Keratinocyte (primary cell): ENCODE results near the gene CAPZB. TPM values are rescaled to one million over a fixed set of nuclear protein-coding genes. Genes with fewer than 3 reads are reported as not detected.

ENCODE experiments used
- DNase-seq: peaks from one replicate; pipeline ENCODE4 v3.0.0-alpha.2; 2011; ENCODE audit warnings: low read depth, missing footprints, low spot score
- FAIRE-seq: peaks from 2 replicates; lab custom pipeline; 2011; peaks lifted over from hg19 to GRCh38; lab: Jason Lieb, UNC
- H2AFZ ChIP-seq: 2 replicates; pipeline ENCODE4 v1.6.0; 2012; ENCODE audit warnings: low read length, control low read depth, inconsistent platforms; ENCODE audit not compliant: control insufficient read depth
- H3K27ac ChIP-seq: 2 replicates; pipeline ENCODE4 v1.5.1; 2011; ENCODE audit warnings: low read length; ENCODE audit not compliant: control insufficient read depth, insufficient read depth
- H3K27me3 ChIP-seq: 3 replicates; pipeline ENCODE4 v1.6.0; 2011; ENCODE audit warnings: low read length; ENCODE audit not compliant: control insufficient read depth, insufficient read depth; ENCODE audit errors: extremely low read depth
- H3K36me3 ChIP-seq, 2 experiments: 2 replicates in 1 of 2; 3 replicates in 1 of 2; pipeline ENCODE4 v1.5.1; 2011; ENCODE audit warnings: low read length in 2 of 2, mild to moderate bottlenecking in 1 of 2; ENCODE audit not compliant: control insufficient read depth in 2 of 2, insufficient read depth in 2 of 2; ENCODE audit errors: extremely low read depth in 1 of 2
- H3K4me1 ChIP-seq: 3 replicates; pipeline ENCODE4 v1.5.1; 2011; ENCODE audit warnings: low read length; ENCODE audit not compliant: control insufficient read depth, insufficient read depth; ENCODE audit errors: extremely low read depth
- H3K4me2 ChIP-seq: 3 replicates; pipeline ENCODE4 v1.6.0; 2011; ENCODE audit warnings: low read depth, low read length; ENCODE audit not compliant: control insufficient read depth, insufficient read depth; ENCODE audit errors: extremely low read depth
- H3K4me3 ChIP-seq, 3 experiments: fragments of 200-600 bp in 1 of 3; sonication (generic) in 1 of 3; 2 replicates in 2 of 3; 3 replicates in 1 of 3; pipeline ENCODE4 v1.5.1; 2011 to 2016; ENCODE audit warnings: low read length in 3 of 3, mild to moderate bottlenecking in 3 of 3, control low read depth in 2 of 3, inconsistent platforms in 1 of 3, low read depth in 1 of 3, mixed read lengths in 1 of 3, mixed run types in 1 of 3, moderate library complexity in 1 of 3; ENCODE audit not compliant: control insufficient read depth in 2 of 3, insufficient read depth in 2 of 3; ENCODE audit errors: extremely low read depth in 1 of 3
- H3K79me2 ChIP-seq: 2 replicates; pipeline ENCODE4 v1.6.0; 2012; ENCODE audit warnings: low read length; ENCODE audit not compliant: control insufficient read depth, insufficient read depth
- H3K9ac ChIP-seq: 3 replicates; pipeline ENCODE4 v1.6.0; 2011; ENCODE audit warnings: low read length; ENCODE audit not compliant: control insufficient read depth, insufficient read depth; ENCODE audit errors: extremely low read depth
- H3K9me1 ChIP-seq: 3 replicates; pipeline ENCODE4 v1.6.0; 2011; ENCODE audit warnings: low read length; ENCODE audit not compliant: control insufficient read depth, insufficient read depth; ENCODE audit errors: extremely low read depth
- H3K9me3 ChIP-seq: 2 replicates; pipeline ENCODE4 v1.5.1; 2012; ENCODE audit warnings: low read depth, low read length; ENCODE audit not compliant: control insufficient read depth
- H4K20me1 ChIP-seq: 3 replicates; pipeline ENCODE4 v1.6.0; 2011; ENCODE audit warnings: low read length; ENCODE audit not compliant: control insufficient read depth, insufficient read depth; ENCODE audit errors: extremely low read depth
- EZH2 ChIP-seq: IDR thresholded peaks from one replicate; pipeline ENCODE4 v1.6.1; 2012; ENCODE audit warnings: inconsistent platforms, mild to moderate bottlenecking, low read length, moderate library complexity
- dilution Hi-C: fragments of 300-500 bp; cut with MboI; formaldehyde crosslinking; loops from one replicate; pipeline ENCODE4 v1.7.0; 2020; ENCODE audit warnings: low sequenced_read_pairs; ENCODE audit not compliant: extremely low pct_ligation_motif_present
- polyA plus RNA-seq, 5 experiments: library from polyadenylated mRNA; depleted of rRNA in 3 of 5; stranded (reverse) in 3 of 5; stranded (forward) in 1 of 5; unstranded in 1 of 5; fragments of >200 nt; gene quantifications; 1 replicate in 1 of 5; 2 replicates in 3 of 5; 3 replicates in 1 of 5; pipeline versions ENCODE4 v1.2.1 to v1.2.3, GENCODE V29; 2011 to 2012; ENCODE audit warnings: missing spikeins in 2 of 5, low read depth in 1 of 5, low replicate concordance in 1 of 5
- TF ChIP-seq, protein P1 (sequence below), 3 experiments: IDR thresholded peaks in 1 of 3; conservative IDR thresholded peaks in 1 of 3; optimal IDR thresholded peaks in 1 of 3; 2 replicates in 2 of 3; 3 replicates in 1 of 3; pipeline versions ENCODE3 to v1.5.1; 2011; ENCODE audit warnings: low read length in 3 of 3, mild to moderate bottlenecking in 3 of 3, moderate library complexity in 2 of 3, control low read depth in 1 of 3, inconsistent platforms in 1 of 3; ENCODE audit not compliant: insufficient read depth in 2 of 3; ENCODE audit errors: extremely low read depth in 1 of 3

Gene CAPZB
- polyA plus RNA-seq, 1 donor (not counting 4 experiments of a cell fraction or from before 2014, with no cell fraction given) = 193 TPM

DNA sequence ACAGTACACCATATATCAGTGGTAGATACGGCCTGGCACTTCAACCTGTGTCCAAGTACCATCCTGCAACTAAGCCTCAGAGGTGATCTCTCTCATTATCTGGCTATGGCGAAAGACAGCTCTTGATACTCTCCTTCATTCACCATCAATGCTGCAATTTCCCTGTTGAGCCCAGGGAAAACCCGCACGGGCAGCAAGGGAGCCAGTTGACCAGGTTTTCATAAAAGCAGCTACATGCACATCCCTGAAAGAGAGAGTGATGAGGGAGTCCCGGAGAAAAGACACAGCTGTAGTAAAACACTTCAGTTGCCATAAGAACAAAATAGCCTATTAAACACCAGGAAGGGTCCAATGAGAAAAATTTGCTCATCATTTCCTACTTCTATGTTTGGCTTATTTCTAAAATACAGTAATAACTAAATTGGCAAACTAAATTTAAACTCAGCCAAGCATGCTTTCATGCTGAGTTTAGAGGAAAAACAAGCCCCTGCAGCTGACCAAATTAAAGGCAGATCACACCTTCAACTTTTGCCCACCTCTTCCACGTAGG lies 68.3 kb downstream of the CAPZB start:
- Histone ChIP-seq H3K79me2 (peaks cover 85% of the 10 kb centered on the region), H3K27me3 (no peaks in the 10 kb centered on the region), H4K20me1 (peaks cover 19% of the 10 kb centered on the region), H3K9ac (no peak overlapping the region), H2AFZ (no peak overlapping the region), H3K4me2 (no peak overlapping the region), H3K9me1 (peaks cover 3% of the 10 kb centered on the region), H3K27ac (no peak overlapping the region), H3K36me3 (peaks cover 11 to 16% of the 10 kb centered on the region in 2 experiments), H3K9me3 (no peaks in the 10 kb centered on the region), H3K4me1 (no peaks in the 10 kb centered on the region), H3K4me3 (no peak overlapping the region)
- FAIRE-seq (no peak), DNase-seq (no peak)
- TF ChIP-seq, protein P1, sequence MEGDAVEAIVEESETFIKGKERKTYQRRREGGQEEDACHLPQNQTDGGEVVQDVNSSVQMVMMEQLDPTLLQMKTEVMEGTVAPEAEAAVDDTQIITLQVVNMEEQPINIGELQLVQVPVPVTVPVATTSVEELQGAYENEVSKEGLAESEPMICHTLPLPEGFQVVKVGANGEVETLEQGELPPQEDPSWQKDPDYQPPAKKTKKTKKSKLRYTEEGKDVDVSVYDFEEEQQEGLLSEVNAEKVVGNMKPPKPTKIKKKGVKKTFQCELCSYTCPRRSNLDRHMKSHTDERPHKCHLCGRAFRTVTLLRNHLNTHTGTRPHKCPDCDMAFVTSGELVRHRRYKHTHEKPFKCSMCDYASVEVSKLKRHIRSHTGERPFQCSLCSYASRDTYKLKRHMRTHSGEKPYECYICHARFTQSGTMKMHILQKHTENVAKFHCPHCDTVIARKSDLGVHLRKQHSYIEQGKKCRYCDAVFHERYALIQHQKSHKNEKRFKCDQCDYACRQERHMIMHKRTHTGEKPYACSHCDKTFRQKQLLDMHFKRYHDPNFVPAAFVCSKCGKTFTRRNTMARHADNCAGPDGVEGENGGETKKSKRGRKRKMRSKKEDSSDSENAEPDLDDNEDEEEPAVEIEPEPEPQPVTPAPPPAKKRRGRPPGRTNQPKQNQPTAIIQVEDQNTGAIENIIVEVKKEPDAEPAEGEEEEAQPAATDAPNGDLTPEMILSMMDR (optimal IDR thresholded peaks at IDR 0.05 in 1 of 3, IDR thresholded peaks at IDR 0.05 in 1 of 3, conservative IDR thresholded peaks at IDR 0.05 in 1 of 3; ENCODE audit: extremely low read depth in 1 of 3, insufficient read depth in 2 of 3, low read length in 3 of 3) = no peak
- TF ChIP-seq EZH2 = no peak
- dilution Hi-C loops = no loop called here

DNA sequence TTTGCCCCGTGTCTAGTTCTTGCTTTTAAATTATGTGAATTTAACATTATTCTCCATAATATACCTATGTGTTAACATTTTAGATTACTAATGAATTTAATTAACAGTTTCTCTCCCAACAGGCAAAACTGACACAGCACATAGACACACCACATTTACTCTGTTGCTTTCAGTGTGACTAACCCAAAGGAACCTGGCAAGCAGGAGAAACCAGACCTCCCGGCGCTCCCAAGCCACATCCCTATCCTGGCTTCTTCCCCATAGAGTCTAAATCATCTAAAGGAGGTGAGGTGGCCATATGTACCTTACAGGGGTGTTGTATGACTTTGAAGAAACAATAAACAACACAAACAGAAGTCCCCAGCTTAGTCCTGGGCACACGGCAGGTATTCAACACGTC lies 69.2 kb downstream of the CAPZB start:
- H4K20me1 ChIP-seq = peaks cover 19% of the 10 kb centered on the region

More for the DNA sequence above, 69.2 kb downstream of the CAPZB start:
- Histone ChIP-seq H3K9me1 (peaks cover 3% of the 10 kb centered on the region), H2AFZ (no peak overlapping the region), H3K79me2 (peaks cover 83% of the 10 kb centered on the region), H3K36me3 (peaks cover 15 to 16% of the 10 kb centered on the region in 2 experiments), H3K27ac (no peak overlapping the region), H3K9me3 (no peaks in the 10 kb centered on the region), H3K4me2 (no peak overlapping the region), H3K4me1 (no peaks in the 10 kb centered on the region), H3K4me3 (no peak overlapping the region), H3K9ac (no peak overlapping the region), H3K27me3 (no peaks in the 10 kb centered on the region)
- dilution Hi-C loops = no loop called here
- DNase-seq (no peak), FAIRE-seq (no peak)
- no peak for TF ChIP-seq EZH2
- TF ChIP-seq, protein P1 (optimal IDR thresholded peaks at IDR 0.05 in 1 of 3, IDR thresholded peaks at IDR 0.05 in 1 of 3, conservative IDR thresholded peaks at IDR 0.05 in 1 of 3; ENCODE audit: extremely low read depth in 1 of 3, insufficient read depth in 2 of 3, low read length in 3 of 3) = no peak
